ENCODE measurements around the gene KMT2C. TPM values are rescaled to one million over a fixed set of nuclear protein-coding genes. Genes with fewer than 3 reads are reported as not detected.

KMT2C gene
- total RNA-seq, 1 donor from 2014 or later, result 54.7 TPM

- H3K27me3 Mint-ChIP-seq (ENCODE audit: low read depth), result no peaks in the 10 kb centered on the region
- H3K36me3 Mint-ChIP-seq (ENCODE audit: low read depth), result peaks cover 9% of the 10 kb centered on the region
- no peak overlapping the region for H3K27ac Mint-ChIP-seq (ENCODE audit: unreplicated experiment)
- peaks cover 17% of the 10 kb centered on the region for H3K4me1 Mint-ChIP-seq
- TF ChIP-seq CTCF (conservative IDR thresholded peaks at IDR 0.05), result no peak
- H3K9me3 Mint-ChIP-seq, result peaks cover 3% of the 10 kb centered on the region
- no peak overlapping the region for H3K4me3 Mint-ChIP-seq
- no peak for DNase-seq (ENCODE audit: low read depth, low spot score)
These were observed 66.3 kb downstream of the KMT2C start for GRCh38 chr7:152369518-152369917.

- Mint-ChIP-seq H3K9me3 (no peaks in the 10 kb centered on the region), H3K27ac (ENCODE audit: unreplicated experiment) (no peak overlapping the region), H3K36me3 (ENCODE audit: low read depth) (peaks cover 9% of the 10 kb centered on the region), H3K4me1 (peaks cover 32% of the 10 kb centered on the region), H3K27me3 (ENCODE audit: low read depth) (no peaks in the 10 kb centered on the region), H3K4me3 (no peak overlapping the region)
- DNase-seq (ENCODE audit: low read depth, low spot score), result no peak
- TF ChIP-seq CTCF (conservative IDR thresholded peaks at IDR 0.05), result no peak
These were observed 68.6 kb downstream of the KMT2C start for GRCh38 chr7:152367170-152367569.

- Mint-ChIP-seq H3K36me3 (ENCODE audit: low read depth) (peaks cover 9% of the 10 kb centered on the region), H3K9me3 (no peaks in the 10 kb centered on the region), H3K27me3 (ENCODE audit: low read depth) (no peaks in the 10 kb centered on the region), H3K4me3 (no peak overlapping the region), H3K4me1 (peaks cover 38% of the 10 kb centered on the region), H3K27ac (ENCODE audit: unreplicated experiment) (no peak overlapping the region)
- no peak for DNase-seq (ENCODE audit: low read depth, low spot score)
- TF ChIP-seq CTCF (conservative IDR thresholded peaks at IDR 0.05), result no peak
These were observed 69.1 kb downstream of the KMT2C start for GRCh38 chr7:152366662-152367061.

GRCh38 chr7:152365982-152366603 lies 69.7 kb downstream of the KMT2C start:
- H3K4me3 Mint-ChIP-seq, result no peak overlapping the region
- no peak for DNase-seq (ENCODE audit: low read depth, low spot score)
- no peak overlapping the region for H3K27ac Mint-ChIP-seq (ENCODE audit: unreplicated experiment)
- peaks cover 7% of the 10 kb centered on the region for H3K36me3 Mint-ChIP-seq (ENCODE audit: low read depth)
- H3K27me3 Mint-ChIP-seq (ENCODE audit: low read depth), result no peaks in the 10 kb centered on the region
- no peaks in the 10 kb centered on the region for H3K9me3 Mint-ChIP-seq
- peaks cover 38% of the 10 kb centered on the region for H3K4me1 Mint-ChIP-seq
- no peak for TF ChIP-seq CTCF (conservative IDR thresholded peaks at IDR 0.05)

- no peak for TF ChIP-seq CTCF (conservative IDR thresholded peaks at IDR 0.05)
- Mint-ChIP-seq H3K27me3 (ENCODE audit: low read depth) (no peaks in the 10 kb centered on the region), H3K36me3 (ENCODE audit: low read depth) (peaks cover 6% of the 10 kb centered on the region), H3K4me3 (no peak overlapping the region), H3K27ac (ENCODE audit: unreplicated experiment) (no peak overlapping the region), H3K9me3 (no peaks in the 10 kb centered on the region), H3K4me1 (peaks cover 36% of the 10 kb centered on the region)
- no peak for DNase-seq (ENCODE audit: low read depth, low spot score)
These were observed 72.0 kb downstream of the KMT2C start for GRCh38 chr7:152363798-152364197.
